ENCODE measurements around the gene TPRA1.

The TPRA1 gene

GRCh38 chr3:127588806-127589577 lies 1.5 kb downstream of the TPRA1 start:
- peak; percentile 19 to 36 for DNase-seq

- DNase-seq, result no peak
Observed at GRCh38 chr3:127587876-127588275, 2.7 kb downstream of the TPRA1 start.

- DNase-seq, result no peak
Observed at GRCh38 chr3:127585813-127586413, 4.6 kb downstream of the TPRA1 start.

GRCh38 chr3:127585163-127585812 lies 5.2 kb downstream of the TPRA1 start:
- no peak for DNase-seq

- DNase-seq, result no peak
Observed at GRCh38 chr3:127584734-127585133, 5.8 kb downstream of the TPRA1 start.

GRCh38 chr3:127580327-127581060 lies 10.0 kb downstream of the TPRA1 start:
- DNase-seq, result no peak

- no peak for DNase-seq
Observed at GRCh38 chr3:127578802-127579201, 11.7 kb downstream of the TPRA1 start.

- DNase-seq, result no peak
Observed at GRCh38 chr3:127578168-127578567, 12.4 kb downstream of the TPRA1 start.

- DNase-seq, result no peak
Observed at GRCh38 chr3:127577448-127577847, 13.1 kb downstream of the TPRA1 start.

GRCh38 chr3:127574880-127575878 lies 15.4 kb downstream of the TPRA1 start:
- DNase-seq, result peak; percentile 94 to 95

GRCh38 chr3:127573912-127574311 lies 16.6 kb downstream of the TPRA1 start:
- DNase-seq, result no peak

GRCh38 chr3:127573401-127573800 lies 17.1 kb downstream of the TPRA1 start:
- no peak for DNase-seq

GRCh38 chr3:127572735-127573134 lies 17.8 kb downstream of the TPRA1 start:
- no peak for DNase-seq

GRCh38 chr3:127572186-127572585 lies 18.3 kb downstream of the TPRA1 start:
- no peak for DNase-seq

GRCh38 chr3:127570520-127570919 lies 20.0 kb downstream of the TPRA1 start:
- DNase-seq, result no peak

- DNase-seq, result no peak
Observed at GRCh38 chr3:127569160-127569559, 21.4 kb downstream of the TPRA1 start.

GRCh38 chr3:127568586-127568985 lies 21.9 kb downstream of the TPRA1 start:
- DNase-seq, result no peak

- no peak for DNase-seq
Observed at GRCh38 chr3:127566833-127567232, 23.7 kb downstream of the TPRA1 start.

GRCh38 chr3:127565711-127566110 lies 24.8 kb downstream of the TPRA1 start:
- no peak for DNase-seq

- DNase-seq, result peak; percentile 72 to 77
Observed at GRCh38 chr3:127560051-127560787, 30.3 kb downstream of the TPRA1 start.

GRCh38 chr3:127556565-127556964 lies 34.0 kb downstream of the TPRA1 start:
- no peak for DNase-seq

All from Kasumi-1 (cell line).